Stimulated activated CD4-positive, alpha-beta T cell treated with anti-CD3 and anti-CD28 coated beads, Interleukin-12 subunit alpha, Interleukin-12 subunit beta, amount 100 ng/mL, for 24 hours (primary cell): ENCODE results near the gene CLASP1.
"Not testable (repeated sequence)": the region's sequence is repeated elsewhere in the genome, so short reads cannot be mapped to it uniquely, and the experiment has no call there.

Experiments
- DNase-seq, 2 experiments: peaks; one replicate each; pipeline ENCODE4 v3.0.0-alpha.2; 2020; ENCODE audit warnings: low read depth in 2 of 2

CLASP1 gene

DNA sequence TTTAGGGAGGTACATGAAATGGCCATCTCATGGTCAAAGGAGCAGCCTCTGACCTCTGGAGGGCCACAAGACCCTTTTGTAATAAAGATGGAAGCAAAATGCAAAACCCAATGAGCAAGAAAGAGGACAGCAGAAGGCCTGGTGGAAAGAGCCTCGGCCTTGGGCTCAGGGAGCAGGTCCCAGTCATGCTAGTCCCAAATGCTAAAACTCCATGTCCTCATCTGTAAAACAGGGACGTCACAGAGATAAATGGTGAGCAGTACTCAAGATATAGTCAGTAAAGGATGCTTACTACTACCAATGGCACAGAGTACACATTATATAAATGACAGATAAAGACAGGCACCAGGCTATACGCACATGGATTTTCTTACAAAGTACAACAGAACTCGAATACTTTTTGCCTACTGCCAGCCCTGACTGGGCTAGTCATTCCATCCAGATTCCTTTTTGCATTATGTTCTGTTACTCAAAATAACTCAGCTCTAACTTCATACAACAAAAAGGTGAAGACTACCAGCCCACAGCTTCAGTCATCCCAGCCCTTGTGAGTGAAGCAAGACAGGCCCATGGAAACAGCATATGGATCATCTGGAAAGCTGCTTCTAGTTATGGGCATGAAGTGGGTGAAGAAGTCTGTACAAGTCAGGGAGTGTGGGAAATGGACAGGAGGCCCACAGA is 299.4 kb downstream of the CLASP1 start:
- no peak for DNase-seq

DNA sequence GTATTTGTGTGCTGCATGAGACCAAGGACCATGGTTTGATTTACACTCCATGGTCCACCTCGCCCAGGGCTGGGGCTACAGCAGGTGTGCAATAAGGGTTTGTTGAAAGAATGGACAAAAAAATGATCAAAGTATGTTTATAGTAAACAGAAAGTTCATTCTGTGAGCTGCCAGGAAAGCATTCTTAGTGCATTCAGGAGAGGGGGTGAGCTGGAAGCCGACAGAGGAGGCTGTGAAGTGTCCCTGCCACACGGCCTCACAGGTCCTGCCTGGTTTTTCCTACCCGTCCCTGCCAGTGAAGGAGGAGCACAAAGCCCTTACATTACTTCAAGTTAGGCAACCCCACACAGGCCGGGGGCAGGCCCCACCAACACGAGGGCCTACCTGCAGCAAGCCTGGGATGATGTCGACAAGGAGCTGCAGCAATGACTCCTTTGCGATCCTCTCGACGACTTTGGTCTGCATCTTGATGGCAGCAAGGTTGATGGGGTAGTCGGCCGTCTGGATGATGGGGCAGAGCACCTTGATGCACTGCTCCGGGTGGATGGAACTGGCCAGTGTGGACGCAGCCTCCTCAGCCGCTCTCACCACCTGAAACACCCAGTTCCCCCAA is 301.0 kb downstream of the CLASP1 start:
- no peak for DNase-seq

- DNase-seq: no peak
Measured at GRCh38 chr2:121346859-121347258, 302.4 kb downstream of the CLASP1 start.

GRCh38 chr2:121346407-121346806 is 302.9 kb downstream of the CLASP1 start:
- DNase-seq: no peak

DNA sequence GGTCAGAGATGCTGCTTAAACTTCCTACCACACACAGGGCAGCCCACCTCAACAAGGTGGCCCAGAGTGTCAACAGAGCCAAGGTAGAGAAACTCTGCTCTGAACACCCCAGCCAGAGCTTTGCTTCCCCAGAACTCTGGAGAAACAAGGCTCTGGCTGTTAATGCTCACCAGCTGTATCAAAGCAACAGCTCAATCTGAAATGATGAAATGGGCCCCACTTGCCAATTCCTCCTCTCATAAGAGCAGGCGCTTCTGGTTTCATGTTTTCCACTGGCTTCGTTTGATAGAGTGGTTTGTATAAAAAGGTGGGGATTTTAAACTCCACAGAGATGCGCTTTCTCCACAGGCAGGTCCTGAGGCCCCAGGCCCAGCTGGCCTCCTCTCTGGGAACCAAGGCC is 303.4 kb downstream of the CLASP1 start:
- no peak for DNase-seq

DNA sequence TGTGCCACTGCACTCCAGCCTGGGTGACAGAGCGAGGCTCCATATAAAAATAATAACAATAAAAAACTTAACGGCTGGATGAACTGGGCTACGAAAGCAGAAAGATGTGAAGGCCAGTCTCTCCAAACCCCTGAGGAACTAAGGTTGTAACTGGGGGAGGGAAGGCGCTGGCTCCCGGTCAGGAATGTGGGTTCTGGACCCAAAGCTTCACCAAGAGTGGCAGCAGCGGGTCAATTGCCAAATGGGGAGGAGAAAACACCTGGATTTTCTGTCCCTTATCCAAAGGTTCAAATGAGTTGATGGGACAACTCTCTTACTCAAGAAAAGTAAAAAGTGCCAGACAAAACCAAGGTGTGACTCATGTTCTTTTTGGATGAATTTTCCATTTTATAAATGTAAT is 304.2 kb downstream of the CLASP1 start:
- DNase-seq: no peak

GRCh38 chr2:121343828-121344399 is 305.3 kb downstream of the CLASP1 start:
- DNase-seq: not testable (repeated sequence)

DNA sequence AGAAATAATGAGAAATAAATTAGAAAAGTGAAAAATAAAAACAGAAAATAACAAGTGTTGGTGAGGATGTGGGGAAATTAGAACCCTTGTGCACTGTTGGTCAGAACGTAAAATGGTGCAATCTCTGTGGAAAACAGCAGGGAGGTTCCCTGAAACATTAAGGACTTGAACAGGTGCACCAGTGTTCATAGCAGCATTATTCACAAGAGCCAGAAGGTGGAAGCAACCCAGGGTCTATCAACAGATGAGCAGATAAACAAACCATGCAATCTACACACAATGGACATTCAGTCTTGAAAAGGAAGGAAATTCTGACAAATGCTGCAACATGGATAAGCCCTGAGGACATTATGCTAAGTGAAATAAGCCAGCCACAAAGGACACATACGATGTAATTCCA is 306.1 kb downstream of the CLASP1 start:
- DNase-seq: no peak

DNA sequence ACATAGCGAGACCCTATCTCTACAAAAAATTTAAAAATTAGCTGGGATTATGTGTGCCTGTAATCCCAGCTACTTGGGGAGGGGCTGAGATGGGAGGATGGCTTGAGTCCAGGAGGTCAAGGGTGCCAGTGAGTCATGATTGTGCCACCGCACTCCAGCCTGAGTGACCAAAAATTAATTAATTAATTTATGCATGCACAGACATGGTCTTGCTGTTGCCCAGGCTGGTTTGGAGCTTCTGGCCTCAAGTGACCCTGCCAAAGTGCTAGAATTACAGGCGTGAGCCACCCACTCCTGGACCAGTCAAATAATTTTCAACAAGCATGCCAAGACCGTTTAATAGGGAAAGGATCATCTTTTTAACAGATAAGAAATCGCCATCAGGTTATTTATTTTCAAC is 306.5 kb downstream of the CLASP1 start:
- DNase-seq: no peak

DNA sequence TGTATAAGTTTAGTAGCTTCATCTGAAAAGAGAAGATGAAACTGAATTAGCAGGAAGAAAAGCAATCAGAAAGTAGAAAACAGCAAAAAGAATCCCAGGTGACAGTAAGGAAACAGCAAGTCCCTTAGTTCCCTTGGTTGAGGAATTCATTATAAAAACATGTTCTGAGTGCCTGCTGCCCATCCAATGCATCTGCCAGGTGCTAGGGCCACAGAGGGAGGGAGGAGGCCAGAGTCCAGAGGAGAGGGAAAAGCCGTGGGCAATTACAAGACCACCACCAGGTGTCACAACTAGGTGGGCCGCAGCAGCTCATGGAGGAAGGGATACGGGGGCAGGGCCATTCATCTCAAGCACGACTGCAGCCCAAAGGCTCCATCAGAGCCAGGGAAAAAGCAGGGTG is 308.3 kb downstream of the CLASP1 start:
- no peak for DNase-seq

- DNase-seq: no peak
Measured at GRCh38 chr2:121338281-121338680, 311.0 kb downstream of the CLASP1 start.

DNA sequence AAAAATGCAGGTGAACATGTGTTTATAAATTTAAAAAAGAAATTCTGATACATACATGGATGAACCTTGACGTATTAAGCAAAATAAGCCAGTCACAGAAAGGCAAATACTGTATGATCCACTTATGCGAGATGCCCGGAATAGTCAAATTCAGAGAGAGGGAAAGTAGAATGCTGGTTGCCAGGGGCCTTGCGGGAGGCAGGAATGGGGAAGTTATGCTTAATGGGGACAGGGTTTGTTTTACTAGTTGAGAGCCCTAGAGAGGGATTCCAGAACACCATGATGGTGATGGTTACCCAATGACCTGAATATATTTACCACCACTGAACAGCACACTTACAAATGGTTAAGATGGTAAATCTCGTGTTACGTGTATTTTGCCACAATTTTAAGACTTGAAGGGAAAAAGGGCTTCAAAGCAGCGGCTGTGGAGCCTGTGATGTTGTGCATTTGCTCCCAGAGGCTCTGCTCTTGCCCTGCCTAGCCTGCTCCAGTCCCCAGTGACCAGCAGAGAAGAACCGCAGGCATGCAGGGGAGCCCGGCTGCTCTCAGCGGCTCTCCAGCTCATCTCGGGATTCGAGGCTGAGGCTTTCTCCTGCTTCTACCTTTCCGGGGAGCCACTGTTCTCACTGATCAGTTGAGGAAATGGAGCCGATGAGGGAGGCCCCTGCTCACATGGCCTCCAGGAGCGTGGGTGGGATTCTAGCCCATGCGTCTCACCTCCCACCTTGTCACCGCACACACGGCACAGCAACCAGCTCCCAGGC is 312.6 kb downstream of the CLASP1 start:
- no peak for DNase-seq

GRCh38 chr2:121335294-121336290 is 313.7 kb downstream of the CLASP1 start:
- no peak for DNase-seq

GRCh38 chr2:121334581-121335293 is 314.5 kb downstream of the CLASP1 start:
- no peak for DNase-seq

GRCh38 chr2:121333834-121334558 is 315.3 kb downstream of the CLASP1 start:
- no peak for DNase-seq

GRCh38 chr2:121333231-121333630 is 316.0 kb downstream of the CLASP1 start:
- DNase-seq: no peak

DNA sequence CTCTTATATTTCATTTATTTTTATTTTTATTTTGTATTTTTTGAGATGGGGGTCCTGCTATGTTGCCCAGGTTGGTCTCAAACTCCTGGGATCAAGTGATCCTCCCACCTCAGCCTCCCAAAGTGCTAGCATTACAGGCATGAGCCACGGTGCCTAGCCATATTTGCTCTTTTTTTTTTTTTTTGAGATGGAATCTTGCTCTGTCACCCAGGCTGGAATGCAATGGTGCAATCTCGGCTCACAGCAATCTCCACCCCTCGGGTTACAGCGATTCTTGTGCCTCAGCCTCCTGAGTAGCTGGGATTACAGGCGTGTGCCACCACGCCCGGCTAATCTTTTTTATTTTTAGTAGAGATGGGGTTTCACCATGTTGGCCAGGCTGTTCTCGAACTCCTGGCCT is 317.9 kb downstream of the CLASP1 start:
- DNase-seq: not testable (repeated sequence)

GRCh38 chr2:121330921-121331320 is 318.3 kb downstream of the CLASP1 start:
- no peak for DNase-seq

DNA sequence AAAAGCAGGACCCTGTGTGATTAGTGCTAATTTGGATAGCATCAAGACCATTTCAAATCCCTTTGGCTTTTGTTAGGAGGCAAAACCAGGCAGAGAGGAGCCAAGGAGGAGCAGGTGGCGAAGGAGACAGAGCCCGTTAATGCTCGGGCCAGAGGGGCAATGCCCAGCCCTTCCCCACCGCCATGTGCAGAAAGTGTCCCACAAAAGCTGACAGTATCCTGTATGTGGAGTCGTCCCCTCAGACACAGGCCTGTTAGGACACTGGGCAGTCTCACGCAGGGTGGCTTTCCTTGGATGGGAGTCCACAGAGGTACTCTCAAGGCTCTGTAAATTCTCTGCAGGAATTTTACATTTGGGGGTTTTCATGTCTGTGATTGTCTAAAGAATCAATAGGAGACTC is 319.5 kb downstream of the CLASP1 start:
- DNase-seq: no peak

DNA sequence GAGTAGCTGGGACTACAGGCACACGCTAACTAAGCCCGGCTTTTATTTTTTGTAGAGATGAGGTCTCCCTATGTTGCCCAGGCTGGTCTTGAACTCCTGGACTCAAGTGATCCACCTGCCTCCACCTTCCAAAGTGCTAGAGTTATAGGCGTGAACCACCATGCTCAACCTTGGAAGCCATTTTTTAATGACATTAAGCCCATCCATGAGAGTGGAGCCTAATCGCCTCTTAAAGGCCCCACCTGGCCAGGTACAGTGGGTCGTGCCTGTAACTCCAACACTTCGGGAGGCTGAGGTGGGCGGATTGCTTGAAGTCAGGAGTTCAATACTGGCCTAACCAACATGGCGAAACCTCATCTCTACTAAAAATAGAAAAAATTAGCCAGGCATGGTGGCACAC is 322.6 kb downstream of the CLASP1 start:
- no peak for DNase-seq
